ENCODE results near the gene PLXDC1.
"Not testable (repeated sequence)": the region's sequence is repeated elsewhere in the genome, so short reads cannot be mapped to it uniquely, and the experiment has no call there.

PLXDC1 gene

GRCh38 chr17:39181303-39181702 is 29.9 kb upstream of the PLXDC1 start:
- no peak for DNase-seq (ENCODE audit: low read depth in 2 of 2)

- DNase-seq (ENCODE audit: low read depth in 2 of 2) = no peak
Observed at GRCh38 chr17:39178536-39178935, 27.1 kb upstream of the PLXDC1 start.

- no peak for DNase-seq (ENCODE audit: low read depth in 2 of 2)
Observed at GRCh38 chr17:39177256-39177655, 25.8 kb upstream of the PLXDC1 start.

- no peak for DNase-seq (ENCODE audit: low read depth in 2 of 2)
Observed at GRCh38 chr17:39175695-39176093, 24.3 kb upstream of the PLXDC1 start.

GRCh38 chr17:39174920-39175694 is 23.7 kb upstream of the PLXDC1 start:
- peak; percentile 55 to 70 for DNase-seq (ENCODE audit: low read depth in 2 of 2)

- no peak for DNase-seq (ENCODE audit: low read depth in 2 of 2)
Observed at GRCh38 chr17:39173526-39174274, 22.3 kb upstream of the PLXDC1 start.

- no peak for DNase-seq (ENCODE audit: low read depth in 2 of 2)
Observed at GRCh38 chr17:39173080-39173479, 21.6 kb upstream of the PLXDC1 start.

- no peak for DNase-seq (ENCODE audit: low read depth in 2 of 2)
Observed at GRCh38 chr17:39171933-39172332, 20.5 kb upstream of the PLXDC1 start.

GRCh38 chr17:39170558-39170957 is 19.1 kb upstream of the PLXDC1 start:
- DNase-seq (ENCODE audit: low read depth in 2 of 2) = no peak

GRCh38 chr17:39170109-39170508 is 18.7 kb upstream of the PLXDC1 start:
- no peak for DNase-seq (ENCODE audit: low read depth in 2 of 2)

- DNase-seq (ENCODE audit: low read depth in 2 of 2) = no peak
Observed at GRCh38 chr17:39169518-39169917, 18.1 kb upstream of the PLXDC1 start.

GRCh38 chr17:39169101-39169500 is 17.7 kb upstream of the PLXDC1 start:
- DNase-seq (ENCODE audit: low read depth in 2 of 2) = no peak

GRCh38 chr17:39168503-39168902 is 17.1 kb upstream of the PLXDC1 start:
- not testable (repeated sequence) for DNase-seq (ENCODE audit: low read depth in 2 of 2)

GRCh38 chr17:39167476-39167875 is 16.0 kb upstream of the PLXDC1 start:
- DNase-seq (ENCODE audit: low read depth in 2 of 2) = no peak

GRCh38 chr17:39166437-39167335 is 15.2 kb upstream of the PLXDC1 start:
- no peak for DNase-seq (ENCODE audit: low read depth in 2 of 2)

- DNase-seq (ENCODE audit: low read depth in 2 of 2) = no peak
Observed at GRCh38 chr17:39165841-39166349, 14.5 kb upstream of the PLXDC1 start, which contains the start of gene ARL5C. ARL5C (minus strand) TSS chr17:39166161; CDS start chr17:39165760, 401 bp downstream.

- DNase-seq (ENCODE audit: low read depth in 2 of 2) = no peak
Observed at GRCh38 chr17:39165178-39165840, 13.9 kb upstream of the PLXDC1 start.

- DNase-seq (ENCODE audit: low read depth in 2 of 2) = peak; percentile 42 to 55
Observed at GRCh38 chr17:39164675-39165143, 13.3 kb upstream of the PLXDC1 start.

GRCh38 chr17:39161962-39162361 is 10.5 kb upstream of the PLXDC1 start:
- no peak for DNase-seq (ENCODE audit: low read depth in 2 of 2)

- DNase-seq (ENCODE audit: low read depth in 2 of 2) = no peak
Observed at GRCh38 chr17:39158623-39159022, 7.2 kb upstream of the PLXDC1 start.

- no peak for DNase-seq (ENCODE audit: low read depth in 2 of 2)
Observed at GRCh38 chr17:39156491-39156890, 5.1 kb upstream of the PLXDC1 start.
